GM10266 (cell line): Measurements from ENCODE around the gene SOBP.

Experiments used
- DNase-seq: peaks from one replicate; pipeline ENCODE4 v3.0.0; 2012; ENCODE audit errors: extremely low spot score
- TF ChIP-seq, protein P1 (sequence below): IDR thresholded peaks from 2 replicates; pipeline ENCODE4 v1.5.1; 2012; ENCODE audit warnings: mild to moderate bottlenecking, low read depth; ENCODE audit not compliant: control insufficient read depth, insufficient read depth; ENCODE audit errors: missing control alignments

SOBP gene

DNA sequence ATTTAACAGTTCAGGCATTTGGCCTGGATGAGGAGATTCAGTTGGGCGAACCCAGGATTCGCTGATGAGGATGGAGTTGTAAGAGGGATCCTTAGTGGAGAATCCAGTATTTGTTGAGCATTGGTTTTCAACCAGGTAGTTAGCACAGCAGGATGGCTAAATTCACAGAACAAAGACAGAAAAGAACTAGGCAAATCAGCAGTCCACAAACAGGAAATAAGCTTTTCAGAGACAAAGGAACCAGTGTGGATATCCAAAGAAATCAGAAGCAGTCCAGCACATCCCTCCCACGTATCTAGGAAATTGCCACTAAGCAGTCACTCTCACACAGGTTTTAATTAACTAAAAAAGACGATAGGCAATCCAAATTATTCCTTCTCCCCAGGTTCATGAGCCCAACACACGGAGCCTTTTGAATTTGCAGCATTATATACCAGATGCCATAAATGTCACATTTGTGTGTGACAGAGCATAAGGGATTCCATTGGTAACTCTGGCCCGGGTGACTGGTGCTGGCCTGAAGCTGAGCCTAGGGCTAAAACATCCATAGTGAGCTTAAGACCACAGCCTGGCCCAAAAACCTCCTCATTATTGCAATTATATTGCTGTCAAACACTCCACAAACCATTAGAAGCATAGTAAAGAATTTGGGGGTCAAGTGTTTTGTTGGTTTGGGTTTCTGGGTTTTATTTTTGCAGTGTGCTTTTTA is 131.5 kb downstream of the SOBP start:
- no peak for DNase-seq
- TF ChIP-seq, protein P1, sequence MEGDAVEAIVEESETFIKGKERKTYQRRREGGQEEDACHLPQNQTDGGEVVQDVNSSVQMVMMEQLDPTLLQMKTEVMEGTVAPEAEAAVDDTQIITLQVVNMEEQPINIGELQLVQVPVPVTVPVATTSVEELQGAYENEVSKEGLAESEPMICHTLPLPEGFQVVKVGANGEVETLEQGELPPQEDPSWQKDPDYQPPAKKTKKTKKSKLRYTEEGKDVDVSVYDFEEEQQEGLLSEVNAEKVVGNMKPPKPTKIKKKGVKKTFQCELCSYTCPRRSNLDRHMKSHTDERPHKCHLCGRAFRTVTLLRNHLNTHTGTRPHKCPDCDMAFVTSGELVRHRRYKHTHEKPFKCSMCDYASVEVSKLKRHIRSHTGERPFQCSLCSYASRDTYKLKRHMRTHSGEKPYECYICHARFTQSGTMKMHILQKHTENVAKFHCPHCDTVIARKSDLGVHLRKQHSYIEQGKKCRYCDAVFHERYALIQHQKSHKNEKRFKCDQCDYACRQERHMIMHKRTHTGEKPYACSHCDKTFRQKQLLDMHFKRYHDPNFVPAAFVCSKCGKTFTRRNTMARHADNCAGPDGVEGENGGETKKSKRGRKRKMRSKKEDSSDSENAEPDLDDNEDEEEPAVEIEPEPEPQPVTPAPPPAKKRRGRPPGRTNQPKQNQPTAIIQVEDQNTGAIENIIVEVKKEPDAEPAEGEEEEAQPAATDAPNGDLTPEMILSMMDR = no peak

- TF ChIP-seq, protein P1 = no peak
- DNase-seq = no peak
These were observed 132.4 kb downstream of the SOBP start for GRCh38 chr6:107622269-107622668.

GRCh38 chr6:107624050-107624449 is 134.1 kb downstream of the SOBP start:
- TF ChIP-seq, protein P1 = no peak

DNA sequence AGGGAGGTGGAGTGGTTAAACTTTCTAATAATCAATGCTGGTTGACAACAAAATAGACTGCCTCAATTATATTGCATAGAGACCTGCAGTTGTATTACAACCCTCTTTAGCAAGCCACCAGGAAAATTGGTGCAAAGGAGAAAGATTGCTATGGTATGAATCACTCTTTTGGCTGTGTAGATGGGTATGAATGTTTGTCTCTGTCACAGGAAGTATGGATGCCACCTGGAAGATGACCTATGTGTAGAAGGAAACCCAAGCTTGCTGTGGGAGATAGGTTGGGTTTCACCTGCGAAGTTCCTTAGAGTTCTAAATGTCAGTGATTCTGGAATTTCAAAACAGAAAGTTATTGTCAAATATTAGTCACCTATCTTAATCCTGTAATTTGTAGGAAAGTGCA is 134.6 kb downstream of the SOBP start:
- DNase-seq = no peak
- TF ChIP-seq, protein P1 = no peak

More at GRCh38 chr6:107624050-107624449, 134.1 kb downstream of the SOBP start:
- no peak for DNase-seq

GRCh38 chr6:107625264-107625663 is 135.3 kb downstream of the SOBP start:
- no peak for DNase-seq
- TF ChIP-seq, protein P1 = no peak

DNA sequence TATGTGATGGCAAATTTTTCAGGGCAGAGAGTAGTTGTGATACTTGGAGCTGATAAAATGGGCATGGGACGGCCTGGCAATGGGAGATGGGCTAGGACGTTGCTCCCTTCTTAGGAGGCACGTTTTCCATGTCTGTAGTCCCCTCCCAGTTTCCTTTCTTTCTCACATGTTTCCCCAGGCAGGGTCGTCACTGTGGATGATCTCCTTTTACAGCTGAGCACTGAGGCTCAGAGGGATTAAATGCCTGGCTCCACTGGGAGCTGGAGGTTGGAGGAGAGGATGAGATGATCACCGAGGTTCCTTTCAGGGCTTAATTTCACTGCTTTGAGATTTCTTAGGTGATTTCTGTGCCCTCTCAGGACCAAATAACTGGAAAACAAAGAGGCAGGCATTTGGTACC is 136.7 kb downstream of the SOBP start:
- no peak for DNase-seq
- TF ChIP-seq, protein P1 = no peak

GRCh38 chr6:107627969-107628368 is 138.1 kb downstream of the SOBP start:
- DNase-seq = no peak
- TF ChIP-seq, protein P1 = no peak
